NCI-H146 treated with DMSO at 0.1 percent for 48 hours (cell line): ENCODE results near the gene SIRPB1.
"Not testable (repeated sequence)": the region's sequence is repeated elsewhere in the genome, so short reads cannot be mapped to it uniquely, and the experiment has no call there.

ENCODE experiments used
- DNase-seq: peaks from one replicate; lab custom pipeline; 2025; ENCODE audit not compliant: unreplicated experiment; lab: John Stamatoyannopoulos, UW

SIRPB1 gene

GRCh38 chr20:1619861-1620444 lies at the start of gene SIRPB1:
Gene SIRPB1 (minus strand): TSS chr20:1620009. CDS start chr20:1619944, 65 bp downstream.
- DNase-seq = no peak

GRCh38 chr20:1669304-1669703 lies 49.5 kb upstream of the SIRPB1 start:
- DNase-seq = no peak

- no peak for DNase-seq
Observed at GRCh38 chr20:1667502-1668085, 47.8 kb upstream of the SIRPB1 start.

GRCh38 chr20:1666802-1667201 lies 47.0 kb upstream of the SIRPB1 start:
- DNase-seq = no peak

GRCh38 chr20:1665345-1665744 lies 45.5 kb upstream of the SIRPB1 start:
- DNase-seq = no peak

GRCh38 chr20:1664911-1665310 lies 45.1 kb upstream of the SIRPB1 start:
- DNase-seq = no peak

GRCh38 chr20:1663917-1664316 lies 44.1 kb upstream of the SIRPB1 start:
- no peak for DNase-seq

- no peak for DNase-seq
Observed at GRCh38 chr20:1661542-1662299, 41.9 kb upstream of the SIRPB1 start.

GRCh38 chr20:1660246-1660645 lies 40.4 kb upstream of the SIRPB1 start:
- no peak for DNase-seq

GRCh38 chr20:1657556-1658334 lies 37.9 kb upstream of the SIRPB1 start, which contains the start of gene SIRPG:
Gene SIRPG (minus strand): TSS chr20:1657779. CDS start chr20:1657714, 65 bp downstream.
- DNase-seq = no peak

GRCh38 chr20:1656844-1657243 lies 37.0 kb upstream of the SIRPB1 start:
- DNase-seq = no peak

GRCh38 chr20:1654996-1655395 lies 35.2 kb upstream of the SIRPB1 start:
- no peak for DNase-seq

GRCh38 chr20:1652960-1653359 lies 33.2 kb upstream of the SIRPB1 start:
- DNase-seq = no peak

GRCh38 chr20:1652104-1652503 lies 32.3 kb upstream of the SIRPB1 start:
- DNase-seq = no peak

GRCh38 chr20:1651268-1652058 lies 31.7 kb upstream of the SIRPB1 start:
- no peak for DNase-seq

GRCh38 chr20:1648101-1648500 lies 28.3 kb upstream of the SIRPB1 start:
- DNase-seq = no peak

GRCh38 chr20:1646975-1647431 lies 27.2 kb upstream of the SIRPB1 start:
- DNase-seq = no peak

GRCh38 chr20:1644101-1644962 lies 24.5 kb upstream of the SIRPB1 start:
- DNase-seq = no peak

GRCh38 chr20:1638643-1639042 lies 18.8 kb upstream of the SIRPB1 start:
- not testable (repeated sequence) for DNase-seq

- no peak for DNase-seq
Observed at GRCh38 chr20:1637755-1638154, 17.9 kb upstream of the SIRPB1 start.
